ENCODE measurements around the gene XPO1. TPM values are rescaled to one million over a fixed set of nuclear protein-coding genes. Genes with fewer than 3 reads are reported as not detected.
"Not testable (repeated sequence)": the region's sequence is repeated elsewhere in the genome, so short reads cannot be mapped to it uniquely, and the experiment has no call there.

The XPO1 gene, protein sequence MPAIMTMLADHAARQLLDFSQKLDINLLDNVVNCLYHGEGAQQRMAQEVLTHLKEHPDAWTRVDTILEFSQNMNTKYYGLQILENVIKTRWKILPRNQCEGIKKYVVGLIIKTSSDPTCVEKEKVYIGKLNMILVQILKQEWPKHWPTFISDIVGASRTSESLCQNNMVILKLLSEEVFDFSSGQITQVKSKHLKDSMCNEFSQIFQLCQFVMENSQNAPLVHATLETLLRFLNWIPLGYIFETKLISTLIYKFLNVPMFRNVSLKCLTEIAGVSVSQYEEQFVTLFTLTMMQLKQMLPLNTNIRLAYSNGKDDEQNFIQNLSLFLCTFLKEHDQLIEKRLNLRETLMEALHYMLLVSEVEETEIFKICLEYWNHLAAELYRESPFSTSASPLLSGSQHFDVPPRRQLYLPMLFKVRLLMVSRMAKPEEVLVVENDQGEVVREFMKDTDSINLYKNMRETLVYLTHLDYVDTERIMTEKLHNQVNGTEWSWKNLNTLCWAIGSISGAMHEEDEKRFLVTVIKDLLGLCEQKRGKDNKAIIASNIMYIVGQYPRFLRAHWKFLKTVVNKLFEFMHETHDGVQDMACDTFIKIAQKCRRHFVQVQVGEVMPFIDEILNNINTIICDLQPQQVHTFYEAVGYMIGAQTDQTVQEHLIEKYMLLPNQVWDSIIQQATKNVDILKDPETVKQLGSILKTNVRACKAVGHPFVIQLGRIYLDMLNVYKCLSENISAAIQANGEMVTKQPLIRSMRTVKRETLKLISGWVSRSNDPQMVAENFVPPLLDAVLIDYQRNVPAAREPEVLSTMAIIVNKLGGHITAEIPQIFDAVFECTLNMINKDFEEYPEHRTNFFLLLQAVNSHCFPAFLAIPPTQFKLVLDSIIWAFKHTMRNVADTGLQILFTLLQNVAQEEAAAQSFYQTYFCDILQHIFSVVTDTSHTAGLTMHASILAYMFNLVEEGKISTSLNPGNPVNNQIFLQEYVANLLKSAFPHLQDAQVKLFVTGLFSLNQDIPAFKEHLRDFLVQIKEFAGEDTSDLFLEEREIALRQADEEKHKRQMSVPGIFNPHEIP (N-terminal part only)
- 171 and 209 TPM in 2 replicates for total RNA-seq (2014; rRNA removed; shearing (Covaris generic))
- 244 and 362 TPM in 2 replicates for polyA plus RNA-seq (2014; cell fraction: nucleus; rRNA removed)

DNA sequence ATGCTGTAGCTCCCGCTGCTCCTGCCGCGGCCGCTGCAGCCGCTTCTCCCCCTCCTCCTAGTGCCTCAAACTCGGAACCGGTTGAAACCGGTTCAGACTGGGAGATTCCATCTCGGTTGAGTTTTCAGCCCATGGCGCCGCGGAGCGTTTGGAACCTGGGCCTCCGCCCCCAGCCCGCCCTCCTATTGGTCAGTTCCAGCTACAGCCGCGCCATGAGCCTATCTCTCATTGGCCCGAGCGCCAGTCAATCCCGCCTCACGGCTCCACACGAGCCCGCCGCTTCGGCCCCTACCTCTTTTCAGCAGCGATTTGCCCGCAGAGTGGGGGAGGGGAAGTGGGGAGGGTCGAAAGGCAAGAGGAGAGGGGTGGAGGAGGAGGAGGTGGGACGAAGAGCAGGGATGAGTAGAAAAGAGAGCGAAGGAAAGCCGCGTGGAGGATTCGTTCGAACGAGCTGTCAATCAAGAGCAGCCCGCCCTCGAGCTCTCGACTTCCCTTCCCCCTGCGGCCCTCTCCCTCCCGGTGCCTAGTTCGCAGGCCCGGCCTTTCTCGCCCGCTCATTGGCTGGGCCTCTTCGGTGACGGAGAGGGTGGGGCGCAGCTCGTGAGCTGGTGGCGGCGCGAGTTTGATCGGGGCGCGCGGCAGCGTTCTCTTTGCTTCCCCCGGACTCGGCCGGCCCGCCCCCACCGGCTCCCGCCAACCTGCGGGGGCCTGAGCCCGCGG is at the start of gene XPO1:
TSS of gene XPO1 (minus strand) at position 157 of the 720 bp plus-strand sequence. CDS start 4,459 bp downstream, outside the sequence.
- DNase-seq (ENCODE audit: extremely low read depth, low read depth) = peak; percentile 99

DNA sequence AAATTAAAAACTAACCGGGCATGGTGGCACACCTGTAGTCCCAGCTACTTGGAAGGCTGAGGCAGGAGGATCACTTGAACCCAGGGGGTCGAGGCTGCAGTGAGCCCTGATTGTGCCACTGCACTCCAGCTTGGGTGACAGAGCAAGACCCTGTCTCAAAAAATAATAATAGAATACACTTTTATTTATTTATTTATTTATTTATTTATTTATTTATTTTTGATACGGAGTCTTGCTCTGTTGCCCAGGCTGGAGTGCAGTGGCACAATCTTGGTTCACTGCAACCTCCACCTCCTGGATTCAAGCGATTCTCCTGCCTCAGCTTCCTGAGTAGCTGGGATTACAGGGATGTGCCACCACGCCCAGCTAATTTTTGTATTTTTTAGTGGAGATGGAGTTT is 48.8 kb upstream of the XPO1 start:
- DNase-seq (ENCODE audit: extremely low read depth, low read depth) = not testable (repeated sequence)

DNA sequence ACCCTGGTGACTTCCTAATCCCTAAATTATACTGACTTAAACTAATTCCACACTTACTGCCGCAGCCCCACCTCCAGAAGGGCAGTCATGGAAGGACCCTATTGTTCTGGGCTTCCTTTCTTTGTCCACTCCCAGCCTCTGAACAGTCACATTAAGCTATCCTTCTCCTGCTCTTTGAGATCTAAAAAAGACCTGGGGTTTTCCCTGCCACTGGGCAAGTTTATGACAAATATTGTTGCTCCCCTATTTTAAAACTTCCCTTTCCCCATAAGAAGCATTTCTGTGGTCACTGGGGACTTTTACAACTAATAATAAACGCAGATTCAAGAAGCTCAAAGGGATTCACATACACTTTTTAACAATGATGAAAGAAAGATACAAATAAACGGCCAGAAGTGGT is 47.2 kb upstream of the XPO1 start:
- no peak for DNase-seq (ENCODE audit: extremely low read depth, low read depth)

DNA sequence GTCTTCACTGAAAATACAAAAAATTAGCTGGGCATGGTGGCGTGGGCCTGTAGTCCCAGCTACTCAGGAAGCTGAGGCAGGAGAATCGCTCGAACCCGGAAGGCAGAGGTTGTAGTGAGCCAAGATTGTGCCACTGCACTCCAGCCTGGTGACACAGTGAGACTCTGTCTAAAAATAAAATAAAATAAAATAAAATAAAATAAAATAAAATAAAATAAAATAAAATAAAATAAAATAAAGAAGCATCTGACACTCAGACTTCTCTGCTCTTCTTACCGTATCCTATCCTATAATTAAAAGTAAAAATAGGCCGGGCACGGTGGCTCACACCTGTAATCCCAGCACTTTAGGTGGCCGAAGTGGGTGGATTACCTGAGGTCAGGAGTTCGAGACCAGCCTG is 46.2 kb upstream of the XPO1 start:
- DNase-seq (ENCODE audit: extremely low read depth, low read depth) = not testable (repeated sequence)

DNA sequence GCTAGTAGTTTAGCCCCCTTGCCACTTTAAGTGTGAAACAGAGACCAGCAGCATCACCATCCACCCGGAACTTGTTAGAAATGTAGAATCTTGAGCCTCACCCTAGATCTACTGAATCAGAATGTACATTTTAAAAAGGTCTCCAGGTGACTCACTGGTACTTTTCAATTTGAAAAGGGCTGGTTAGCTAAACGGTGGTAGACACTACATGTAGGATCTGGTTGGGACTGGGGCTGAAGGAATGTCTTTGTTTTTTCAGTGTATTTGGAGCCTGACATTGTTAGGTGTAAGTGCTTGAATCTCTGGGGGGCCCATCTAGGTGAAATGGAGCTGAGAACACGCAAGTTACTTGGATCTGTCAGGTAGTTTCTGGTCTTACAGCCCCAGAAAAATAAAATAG is 44.0 kb upstream of the XPO1 start:
- DNase-seq (ENCODE audit: extremely low read depth, low read depth) = no peak

DNA sequence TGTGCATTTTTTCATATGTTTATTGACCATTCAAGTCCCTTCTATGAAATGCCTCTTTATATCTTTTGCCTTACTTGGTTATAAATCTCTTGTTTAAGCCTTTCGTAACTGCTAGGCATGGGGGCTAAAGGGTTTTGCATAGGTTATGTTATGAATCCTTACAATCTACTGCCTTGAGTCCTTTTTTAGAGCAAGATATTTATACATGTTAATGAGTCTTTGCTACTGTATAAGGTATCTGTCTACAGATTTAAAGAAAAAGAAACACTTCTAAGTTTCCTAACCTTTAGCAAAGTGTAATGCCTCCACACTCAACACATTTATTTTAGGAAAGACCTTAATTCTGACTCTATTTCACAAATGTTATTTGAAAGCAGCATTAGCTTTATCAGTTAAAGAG is 43.6 kb upstream of the XPO1 start:
- no peak for DNase-seq (ENCODE audit: extremely low read depth, low read depth)

DNA sequence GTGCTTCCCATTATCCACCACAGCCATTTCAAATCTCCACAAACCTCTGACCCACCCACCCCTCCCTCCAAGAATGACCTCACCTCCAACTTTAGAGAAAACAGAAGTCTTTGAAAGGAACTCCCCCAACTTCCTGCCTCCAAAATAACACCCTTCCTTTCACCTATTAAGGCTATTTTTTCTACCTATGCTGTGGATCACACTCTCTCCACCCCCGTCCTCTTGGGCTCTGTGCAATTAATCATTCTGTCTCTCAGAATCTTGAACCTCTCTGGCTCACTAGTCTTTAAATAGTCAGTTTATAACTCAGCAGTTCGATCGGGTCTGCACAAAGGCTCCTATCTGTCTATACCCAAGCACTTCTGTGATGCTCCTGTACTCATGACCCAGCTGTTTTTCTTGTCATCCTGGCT is 37.3 kb upstream of the XPO1 start:
- no peak for DNase-seq (ENCODE audit: extremely low read depth, low read depth)

DNA sequence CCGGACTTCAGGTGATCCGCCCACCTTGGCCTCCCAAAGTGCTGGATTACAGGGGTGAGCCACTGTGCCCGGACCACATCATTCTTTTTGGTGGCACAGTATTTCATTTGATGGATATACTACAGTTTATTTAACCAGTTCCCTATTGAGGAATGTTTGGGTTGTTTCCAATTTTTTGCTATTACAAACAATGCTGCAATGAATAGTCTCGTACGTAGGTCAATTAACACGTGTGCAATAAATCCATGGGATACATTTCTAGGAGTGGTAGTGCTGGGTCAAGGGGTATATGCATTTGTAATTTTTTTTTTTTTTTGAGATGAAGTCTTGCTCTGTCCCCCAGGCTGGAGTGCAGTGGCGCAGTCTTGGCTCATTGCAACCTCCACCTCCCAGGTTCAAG is 28.4 kb upstream of the XPO1 start:
- no peak for DNase-seq (ENCODE audit: extremely low read depth, low read depth)

DNA sequence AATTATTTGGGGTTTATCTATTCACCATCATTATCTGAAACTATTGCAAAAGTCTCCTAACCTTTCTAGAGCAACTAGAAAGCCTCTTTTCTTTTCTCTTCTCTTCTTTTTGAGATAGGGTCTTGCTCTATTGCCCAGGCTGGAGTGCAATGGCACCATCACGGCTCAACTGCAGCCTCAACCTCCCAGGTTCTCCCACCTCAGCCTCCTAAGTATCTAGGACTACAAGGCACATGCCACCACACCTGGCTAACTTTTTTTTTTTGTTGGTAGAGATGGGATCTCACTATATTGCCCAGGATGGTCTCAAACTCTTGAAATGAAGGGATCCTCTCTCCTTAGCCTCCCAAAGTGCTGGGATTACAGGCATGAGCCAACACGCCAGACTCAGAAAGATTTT is 24.5 kb upstream of the XPO1 start:
- no peak for DNase-seq (ENCODE audit: extremely low read depth, low read depth)

DNA sequence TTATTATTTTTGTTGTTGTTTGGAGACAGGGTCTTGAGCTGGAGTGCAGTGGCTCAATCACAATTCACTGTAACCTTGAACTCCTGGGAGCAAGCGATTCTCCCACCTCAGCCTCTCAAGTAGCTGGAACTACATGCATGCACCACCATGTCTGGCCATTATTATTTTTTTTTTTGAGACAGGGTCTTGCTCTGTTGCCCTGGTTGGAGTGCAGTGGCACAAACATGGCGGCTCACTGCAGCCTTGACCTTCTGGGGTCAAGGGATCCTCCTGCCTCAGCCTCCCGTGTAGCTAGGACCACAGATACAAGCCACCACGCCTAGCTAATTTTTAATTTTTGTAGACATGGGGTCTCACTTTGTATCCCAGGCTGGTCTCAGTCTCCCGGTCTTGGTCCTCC is 20.0 kb upstream of the XPO1 start:
- no peak for DNase-seq (ENCODE audit: extremely low read depth, low read depth)

DNA sequence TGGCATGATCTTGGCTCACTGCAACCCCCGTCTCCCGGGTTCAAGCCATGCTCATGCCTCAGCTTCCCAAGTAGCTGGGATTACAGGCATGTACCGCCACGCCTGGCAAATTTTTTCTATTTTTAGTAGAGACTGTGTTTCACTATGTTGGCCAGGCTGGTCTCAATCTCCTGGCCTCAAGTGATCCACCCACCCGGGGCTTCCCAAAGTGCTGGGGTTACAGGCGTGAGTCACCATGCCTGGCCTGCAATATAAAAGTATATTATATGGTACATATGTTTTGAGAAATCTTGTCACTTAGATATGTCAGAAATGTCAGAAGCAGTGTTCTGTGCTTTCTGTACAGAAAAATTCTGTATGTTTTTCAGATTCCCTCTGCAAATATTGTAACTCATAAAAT is 19.2 kb upstream of the XPO1 start:
- no peak for DNase-seq (ENCODE audit: extremely low read depth, low read depth)

DNA sequence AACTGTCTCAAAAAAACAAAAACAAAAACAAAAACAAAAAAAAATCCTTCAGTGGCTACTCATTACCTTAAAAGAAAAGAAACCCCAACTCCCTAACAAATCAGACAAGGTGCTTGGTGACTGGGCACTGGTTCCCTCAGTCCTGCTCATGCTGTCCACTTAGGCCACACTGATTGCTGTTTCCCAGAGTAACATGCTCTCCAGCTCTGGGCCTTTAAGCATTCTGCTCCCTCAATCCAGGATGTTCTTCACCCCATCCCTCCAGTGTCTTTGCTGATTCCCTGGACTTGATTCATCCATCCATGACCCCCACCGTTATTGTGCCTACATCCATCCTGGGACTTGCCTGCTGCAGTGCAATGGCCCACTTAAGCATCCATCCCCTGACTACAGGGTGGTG is 16.4 kb upstream of the XPO1 start:
- DNase-seq (ENCODE audit: extremely low read depth, low read depth) = no peak

DNA sequence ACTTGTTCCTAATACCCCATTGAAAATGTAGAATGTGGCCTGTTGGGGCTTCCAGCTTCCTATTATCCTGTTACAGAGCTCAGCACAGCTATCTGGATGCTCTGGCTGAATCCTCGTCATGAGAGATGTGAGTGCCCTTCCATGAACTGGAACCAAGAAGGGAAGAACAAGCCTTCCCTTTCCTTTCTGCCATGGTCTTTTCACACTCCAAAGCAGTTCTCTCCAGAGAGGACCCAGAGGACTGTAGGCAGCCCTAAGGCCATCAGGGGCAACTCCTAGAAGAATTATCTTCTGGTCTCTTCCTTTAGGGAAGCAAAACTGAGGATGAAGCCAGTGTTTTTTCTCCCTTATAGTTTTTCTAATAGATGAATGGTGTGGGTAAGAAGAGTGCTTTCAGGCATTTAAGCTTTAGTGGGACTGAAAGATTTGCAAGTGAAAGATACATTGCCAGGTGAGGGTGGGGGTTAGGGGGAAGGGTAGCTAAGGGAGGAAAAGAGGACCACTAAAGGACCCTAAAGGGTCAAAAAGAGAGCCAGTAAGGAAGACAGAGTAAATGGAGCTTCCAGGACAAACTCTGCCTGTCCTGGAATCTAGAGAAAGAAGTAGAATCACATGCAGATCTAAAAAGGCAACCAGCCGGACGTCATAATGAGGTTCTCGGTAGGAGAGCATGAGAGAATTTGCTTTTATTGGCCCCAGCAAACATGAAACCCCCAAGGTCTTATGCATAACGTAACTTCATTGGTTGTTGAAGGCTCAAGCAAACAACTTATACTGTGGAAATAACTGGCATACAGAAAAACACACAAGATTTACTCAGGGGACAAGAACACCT is 12.4 kb upstream of the XPO1 start:
- no peak for DNase-seq (ENCODE audit: extremely low read depth, low read depth)

DNA sequence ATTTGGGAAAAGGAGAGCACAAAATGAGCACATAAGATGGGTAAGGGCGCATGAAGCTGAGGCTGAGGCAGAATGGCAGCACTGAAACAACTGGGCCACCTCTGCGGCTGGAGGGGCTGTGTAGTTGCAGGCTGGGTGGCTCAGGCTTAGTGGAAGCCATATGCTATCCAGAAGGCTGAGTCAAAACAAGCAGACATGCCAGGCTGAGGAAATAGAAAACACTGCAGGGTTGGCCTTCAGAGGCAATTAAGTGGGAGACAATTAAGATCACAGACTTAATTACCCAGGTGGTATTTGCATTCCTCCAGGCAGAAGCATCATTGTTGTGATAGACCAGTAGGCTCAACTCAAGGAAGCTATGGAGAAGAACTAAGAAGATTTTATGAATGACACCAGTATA is 11.4 kb upstream of the XPO1 start:
- no peak for DNase-seq (ENCODE audit: extremely low read depth, low read depth)

DNA sequence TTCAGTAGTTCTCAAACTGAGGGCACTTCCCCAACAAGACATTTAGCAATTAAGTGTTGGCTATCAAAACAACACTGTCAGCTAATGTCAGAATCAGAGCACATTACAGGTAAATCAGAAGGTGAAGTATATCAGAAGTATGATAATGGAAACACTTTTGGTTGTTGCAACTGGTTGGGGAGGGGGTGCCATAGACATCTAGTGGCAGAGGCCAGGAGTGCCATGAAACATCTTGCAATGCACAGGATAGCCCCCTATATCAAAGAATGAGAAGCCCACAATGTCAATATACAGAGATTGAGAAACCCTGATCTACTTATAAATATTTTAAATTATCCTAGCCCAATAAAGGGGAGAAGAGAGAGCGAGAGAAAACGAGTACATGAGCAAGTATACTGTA is 4.9 kb upstream of the XPO1 start:
- DNase-seq (ENCODE audit: extremely low read depth, low read depth) = no peak

DNA sequence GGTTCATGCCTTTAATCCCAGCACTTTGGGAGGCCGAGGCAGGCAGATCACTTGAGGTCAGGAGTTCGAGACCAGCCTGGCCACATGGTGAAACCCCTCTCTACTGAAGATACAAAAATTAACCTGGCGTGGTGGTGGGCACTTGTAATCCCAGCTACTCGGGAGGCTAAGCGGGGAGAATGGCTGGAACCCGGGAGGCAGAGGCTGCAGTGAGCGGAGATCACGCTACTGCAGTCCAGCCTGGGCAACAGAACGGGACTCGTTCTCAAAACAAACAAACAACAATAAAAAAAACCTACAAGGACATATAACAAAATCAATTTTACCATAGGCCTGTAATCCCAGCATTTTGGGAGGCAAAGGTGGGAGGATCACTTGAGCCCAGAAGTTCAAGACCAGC is 2.0 kb upstream of the XPO1 start:
- DNase-seq (ENCODE audit: extremely low read depth, low read depth) = not testable (repeated sequence)

DNA sequence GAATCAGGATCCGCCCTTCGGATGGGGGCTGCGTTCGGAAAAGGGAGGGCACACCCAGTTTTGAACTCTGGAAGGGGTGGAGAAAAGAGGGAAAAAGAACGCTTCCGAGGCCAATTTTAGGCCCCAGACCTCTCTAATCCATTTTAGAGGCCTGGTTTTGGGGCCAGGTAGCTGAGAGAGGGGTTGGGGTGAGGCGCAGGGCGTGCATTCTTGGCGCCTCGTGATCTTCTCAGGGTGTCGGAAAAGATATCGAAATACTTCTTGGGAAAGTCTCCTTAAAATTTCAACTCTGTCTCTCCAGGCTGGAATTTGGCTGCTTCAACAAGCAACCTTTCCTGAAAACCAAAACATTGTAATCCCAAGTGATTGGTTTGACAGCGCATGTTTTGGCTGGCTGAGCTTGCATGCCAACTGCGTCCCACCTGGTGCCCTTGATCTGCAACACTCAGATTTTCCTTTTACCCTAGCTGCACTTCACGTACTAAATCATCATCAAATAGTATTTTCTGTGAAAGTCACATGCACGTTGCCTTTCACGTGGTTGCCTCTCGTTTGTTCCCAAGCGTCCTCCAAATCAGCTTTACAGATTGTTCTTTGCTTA is 864 bp upstream of the XPO1 start:
- peak; percentile 4 for DNase-seq (ENCODE audit: extremely low read depth, low read depth)

DNA sequence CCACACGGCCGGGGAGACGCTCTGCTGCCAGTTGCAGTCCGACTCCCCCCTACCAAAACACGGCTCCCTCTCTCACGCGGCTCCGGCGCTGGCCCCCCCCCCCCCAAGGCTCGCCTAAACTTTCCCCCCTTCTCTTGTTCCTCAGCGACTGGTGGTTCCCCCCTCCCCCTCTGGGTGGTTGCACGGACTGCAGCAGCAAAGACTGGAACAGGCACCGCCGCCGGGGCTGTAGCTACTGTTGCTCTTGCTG is 281 bp downstream of the XPO1 start:
- no peak for DNase-seq (ENCODE audit: extremely low read depth, low read depth)

DNA sequence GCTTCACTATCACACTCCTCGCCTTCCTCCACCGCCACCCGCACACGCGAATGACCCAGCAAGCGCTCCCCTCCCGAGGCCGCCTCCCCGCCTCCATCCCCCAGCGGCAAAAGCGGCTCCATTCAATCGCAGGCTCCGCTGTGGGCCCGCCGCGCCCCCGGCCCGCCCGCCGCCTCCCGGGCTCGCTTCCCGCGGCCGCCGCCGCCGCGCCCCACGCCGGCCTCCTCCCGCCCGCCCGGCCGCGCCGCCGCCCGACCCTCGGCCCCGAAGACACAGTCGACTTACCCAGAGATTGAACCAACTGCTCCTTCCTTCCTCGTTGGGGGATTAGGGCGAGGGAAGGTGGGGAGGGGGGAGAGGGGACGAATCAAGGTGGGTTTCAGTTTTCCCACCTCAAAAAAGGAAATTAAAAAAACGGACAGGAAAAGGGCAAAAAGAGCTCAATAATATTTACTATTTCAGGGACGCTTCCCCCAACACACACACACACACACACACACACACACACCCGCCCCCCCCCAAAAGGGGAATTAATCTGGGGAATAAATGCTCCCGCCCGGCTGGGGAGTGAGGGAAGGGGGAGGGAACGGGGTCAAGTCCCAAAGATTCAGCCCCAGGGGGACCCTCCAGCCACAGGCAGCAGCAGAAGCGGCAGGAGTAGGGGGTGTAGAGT is 743 bp downstream of the XPO1 start:
- DNase-seq (ENCODE audit: extremely low read depth, low read depth) = no peak

All from NCI-H460 (cell line).